HepG2 (cell line): ENCODE data around the gene LYPD1. TPM values are rescaled to one million over a fixed set of nuclear protein-coding genes. Genes with fewer than 3 reads are reported as not detected.

Experiments used
- ATAC-seq: fragments of 200-7000 bp; cut with Tn5 transposase; 3 replicates; pipeline ENCODE4 v1.9.1; 2020; ENCODE audit warnings: mild to moderate bottlenecking, moderate library complexity
- BruUV-seq: library from RNA; stranded (reverse); fragments of 400-500 nt; replicated peaks from 2 replicates; lab custom pipeline; 2021; lab: Mats Ljungman, UMichigan
- CTCF ChIA-PET: fragments of 300-600 bp; formaldehyde crosslinking; extraction: SDS; loops from one replicate; lab custom pipeline; 2021; ENCODE audit warnings: low total read pairs, inconsistent platforms, low intra/inter-chr PET ratio; lab: Yijun Ruan, JAX
- POLR2A ChIA-PET: fragments of 350-600 bp; sonication (Branson Sonifier 250); formaldehyde crosslinking; loops from one replicate; lab custom pipeline; 2020; ENCODE audit warnings: antibody characterized with exemption, inconsistent platforms; lab: Yijun Ruan, JAX
- DNase-seq: peaks from one replicate; pipeline ENCODE4 v3.0.0-alpha.2; 2015; ENCODE audit warnings: low spot score
- FAIRE-seq: peaks from 3 replicates; lab custom pipeline; 2011; peaks lifted over from hg19 to GRCh38; lab: Jason Lieb, UNC
- H2AFZ ChIP-seq: one replicate; pipeline ENCODE4 v1.6.1; 2011; ENCODE audit warnings: low read length, inconsistent platforms
- H3K27ac ChIP-seq: fragments of 300-600 bp; 3 replicates; pipeline ENCODE4 v1.8.0; 2011; ENCODE audit warnings: mixed run types, mild to moderate bottlenecking, mixed read lengths, low read length, inconsistent platforms; ENCODE audit not compliant: insufficient read depth; ENCODE audit errors: extremely low read length
- H3K27me3 ChIP-seq, 2 experiments: fragments of 200-600 bp in 1 of 2; 2 replicates in 1 of 2; 3 replicates in 1 of 2; pipeline versions ENCODE4 v1.6.0 to v1.8.0; 2011; ENCODE audit warnings: low read length in 2 of 2, mild to moderate bottlenecking in 2 of 2, moderate library complexity in 2 of 2, inconsistent platforms in 1 of 2; ENCODE audit not compliant: insufficient read depth in 2 of 2, control insufficient read depth in 1 of 2
- H3K36me3 ChIP-seq, 2 experiments: fragments of 200-600 bp in 1 of 2; replicated peaks in 1 of 2; 2 replicates in 1 of 2; 3 replicates in 1 of 2; pipeline versions ENCODE4 v1.5.1 to v1.8.0; 2011; ENCODE audit warnings: low read length in 2 of 2, inconsistent platforms in 1 of 2; ENCODE audit not compliant: insufficient read depth in 2 of 2, control insufficient read depth in 1 of 2
- H3K4me1 ChIP-seq: 2 replicates; pipeline ENCODE4 v1.5.1; 2012; ENCODE audit warnings: low read length, inconsistent platforms; ENCODE audit not compliant: insufficient read depth
- H3K4me2 ChIP-seq: 2 replicates; pipeline ENCODE4 v1.6.0; 2011; ENCODE audit warnings: low read depth, low read length, inconsistent platforms
- H3K4me3 ChIP-seq, 3 experiments: fragments of 200-600 bp in 1 of 3; sonication (generic), shearing (Covaris generic) in 1 of 3; replicated peaks in 1 of 3; 2 replicates each; pipeline ENCODE4 v1.5.1; 2011 to 2016; ENCODE audit warnings: low read length in 3 of 3, inconsistent platforms in 2 of 3, low read depth in 2 of 3, mild to moderate bottlenecking in 2 of 3, control low read depth in 1 of 3, mixed read lengths in 1 of 3; ENCODE audit not compliant: insufficient read depth in 1 of 3
- H3K79me2 ChIP-seq: one replicate; pipeline ENCODE4 v1.6.1; 2011; ENCODE audit warnings: low read length, inconsistent platforms; ENCODE audit not compliant: insufficient read depth
- H3K9ac ChIP-seq: 2 replicates; pipeline ENCODE4 v1.6.0; 2011; ENCODE audit warnings: mild to moderate bottlenecking, low read depth, low read length, inconsistent platforms; ENCODE audit not compliant: insufficient read depth
- H3K9me3 ChIP-seq: 2 replicates; pipeline ENCODE4 v1.5.1; 2012; ENCODE audit warnings: mild to moderate bottlenecking, low read length
- H4K20me1 ChIP-seq: 2 replicates; pipeline ENCODE4 v1.6.0; 2011; ENCODE audit warnings: inconsistent platforms, mild to moderate bottlenecking, low read length, moderate library complexity; ENCODE audit not compliant: insufficient read depth
- ARID2 ChIP-seq: sonication (generic); formaldehyde crosslinking; IDR thresholded peaks from 2 replicates; pipeline ENCODE4 v1.8.1; 2022; ENCODE audit warnings: mild to moderate bottlenecking, missing genetic modification reagents, borderline replicate concordance
- ELF3 ChIP-seq: IDR thresholded peaks from 2 replicates; pipeline ENCODE4 v1.6.1; 2016; ENCODE audit warnings: missing genetic modification reagents, missing compliant biosample characterization
- ESRRA ChIP-seq: sonication (generic); formaldehyde crosslinking; IDR thresholded peaks from 2 replicates; pipeline ENCODE4 v1.5.1; 2020; ENCODE audit warnings: mild to moderate bottlenecking, low read depth, missing genetic modification reagents
- ETV6 ChIP-seq: sonication (generic); formaldehyde crosslinking; conservative IDR thresholded peaks from 2 replicates; pipeline ENCODE4 v1.4.0; 2020; ENCODE audit warnings: missing genetic modification reagents
- HHEX ChIP-seq: IDR thresholded peaks from 2 replicates; pipeline ENCODE4 v1.6.1; 2016; ENCODE audit warnings: control low read depth
- IKZF4 ChIP-seq: sonication (generic); formaldehyde crosslinking; IDR thresholded peaks from 2 replicates; pipeline ENCODE4 v1.5.1; 2020; ENCODE audit warnings: borderline replicate concordance, mild to moderate bottlenecking, low read depth, missing genetic modification reagents; ENCODE audit errors: not compliant biosample characterization
- RXRB ChIP-seq: IDR thresholded peaks from 2 replicates; pipeline ENCODE4 v1.6.1; 2016; ENCODE audit warnings: borderline replicate concordance, missing genetic modification reagents, missing compliant biosample characterization
- UBTF ChIP-seq: sonication (generic); formaldehyde crosslinking; IDR thresholded peaks from 2 replicates; pipeline ENCODE4 v1.4.0; 2020; ENCODE audit warnings: mild to moderate bottlenecking, missing genetic modification reagents
- ZBTB37 ChIP-seq: sonication (generic); formaldehyde crosslinking; IDR thresholded peaks from 2 replicates; pipeline ENCODE4 v1.4.0; 2020; ENCODE audit warnings: mild to moderate bottlenecking, missing genetic modification reagents
- ZNF253 ChIP-seq: sonication (generic); formaldehyde crosslinking; IDR thresholded peaks from 2 replicates; pipeline ENCODE4 v1.8.0; 2022; ENCODE audit warnings: mild to moderate bottlenecking, missing genetic modification reagents, borderline replicate concordance
- ZNF432 ChIP-seq: sonication (generic); formaldehyde crosslinking; IDR thresholded peaks from 2 replicates; pipeline ENCODE4 v1.5.0; 2020; ENCODE audit warnings: missing genetic modification reagents, mild to moderate bottlenecking, borderline replicate concordance
- ZNF598 ChIP-seq: sonication (generic); formaldehyde crosslinking; IDR thresholded peaks from 2 replicates; pipeline ENCODE4 v1.5.1; 2020; ENCODE audit warnings: mild to moderate bottlenecking, missing genetic modification reagents, borderline replicate concordance
- WGBS: methylation state at CpG from one replicate; pipeline ENCODE4 v1.1.6; 2017; ENCODE audit warnings: low lambda C conversion rate; 5-methylcytosine and 5-hydroxymethylcytosine counted together
- in situ Hi-C: cut with HindIII; loops from 2 replicates; pipeline ENCODE4 v1.10.0; 2017; ENCODE audit warnings: low pct_unique_long_range_greater_than_20kb; ENCODE audit not compliant: extremely low pct_ligation_motif_present
- intact Hi-C: fragments of 100-400 bp; cut with micrococcal nuclease; formaldehyde crosslinking; loops from one replicate; pipeline ENCODE4 v1.10.0; 2022; ENCODE audit not compliant: unreplicated experiment
- polyA plus RNA-seq, 8 experiments: library from polyadenylated mRNA; depleted of rRNA in 3 of 8; stranded (reverse) in 7 of 8; unstranded in 1 of 8; fragments of >200 nt; fragmentation: Illumina TruSeq in 4 of 8; extraction: Trizol in 4 of 8; gene quantifications; 2 replicates each; pipeline versions ENCODE4 v1.2.1 to v1.2.3, GENCODE V29; 2011 to 2016; ENCODE audit warnings: low read depth in 4 of 8, missing spikeins in 1 of 8, mixed read lengths in 1 of 8; ENCODE audit not compliant: insufficient read depth in 1 of 8
- total RNA-seq, 5 experiments: library from RNA; depleted of rRNA; stranded (reverse); fragments of >200 nt; fragmentation: Illumina TruSeq; extraction: Trizol; gene quantifications; 2 replicates each; pipeline ENCODE4 v1.2.3, GENCODE V29; 2016; ENCODE audit warnings: low read depth in 1 of 5
- TF ChIP-seq, protein P1 (sequence below): sonication (generic); formaldehyde crosslinking; IDR thresholded peaks from 2 replicates; pipeline ENCODE4 v1.4.0; 2020; ENCODE audit warnings: mild to moderate bottlenecking, missing genetic modification reagents

LYPD1 gene
- total and polyA plus RNA-seq, 2 of the 13 experiments (the other 11 are each of a cell fraction or from before 2014, with no cell fraction given) = not detected

- H3K36me3 ChIP-seq = no peaks in the 10 kb centered on the region
- no peaks in the 10 kb centered on the region for H3K4me1 ChIP-seq
- no TSS peak for BruUV-seq
- 19% methylated on average over 3 of the region's 3 CpGs for WGBS
- ATAC-seq (no peak), FAIRE-seq (no peak)
- H3K27me3 ChIP-seq = no peaks in the 10 kb centered on the region
- CTCF ChIA-PET = no interaction called here
- in situ Hi-C loops (no loop called here), intact Hi-C loops (no loop called here)
- H3K4me3 ChIP-seq = no peak overlapping the region
- H3K27ac ChIP-seq = no peak overlapping the region
- POLR2A ChIA-PET = no interaction called here
- no peaks in the 10 kb centered on the region for H3K79me2 ChIP-seq
- no peak overlapping the region for H3K9ac ChIP-seq
- H2AFZ ChIP-seq = no peak overlapping the region
- no peak overlapping the region for H3K4me2 ChIP-seq
- peaks cover 24% of the 10 kb centered on the region; the same call in 1 of the 2 replicates for H3K9me3 ChIP-seq
- no peak for TF ChIP-seq ZBTB37
- TF ChIP-seq ELF3 (CRISPR knock-in tag) = no peak
- TF ChIP-seq ARID2 (CRISPR knock-in tag) = no peak
- TF ChIP-seq ZNF432 (CRISPR knock-in tag) = no peak
- no peak for TF ChIP-seq RXRB (CRISPR knock-in tag)
- no peak for TF ChIP-seq ETV6 (CRISPR knock-in tag)
- TF ChIP-seq ESRRA = no peak
- TF ChIP-seq, protein P1, sequence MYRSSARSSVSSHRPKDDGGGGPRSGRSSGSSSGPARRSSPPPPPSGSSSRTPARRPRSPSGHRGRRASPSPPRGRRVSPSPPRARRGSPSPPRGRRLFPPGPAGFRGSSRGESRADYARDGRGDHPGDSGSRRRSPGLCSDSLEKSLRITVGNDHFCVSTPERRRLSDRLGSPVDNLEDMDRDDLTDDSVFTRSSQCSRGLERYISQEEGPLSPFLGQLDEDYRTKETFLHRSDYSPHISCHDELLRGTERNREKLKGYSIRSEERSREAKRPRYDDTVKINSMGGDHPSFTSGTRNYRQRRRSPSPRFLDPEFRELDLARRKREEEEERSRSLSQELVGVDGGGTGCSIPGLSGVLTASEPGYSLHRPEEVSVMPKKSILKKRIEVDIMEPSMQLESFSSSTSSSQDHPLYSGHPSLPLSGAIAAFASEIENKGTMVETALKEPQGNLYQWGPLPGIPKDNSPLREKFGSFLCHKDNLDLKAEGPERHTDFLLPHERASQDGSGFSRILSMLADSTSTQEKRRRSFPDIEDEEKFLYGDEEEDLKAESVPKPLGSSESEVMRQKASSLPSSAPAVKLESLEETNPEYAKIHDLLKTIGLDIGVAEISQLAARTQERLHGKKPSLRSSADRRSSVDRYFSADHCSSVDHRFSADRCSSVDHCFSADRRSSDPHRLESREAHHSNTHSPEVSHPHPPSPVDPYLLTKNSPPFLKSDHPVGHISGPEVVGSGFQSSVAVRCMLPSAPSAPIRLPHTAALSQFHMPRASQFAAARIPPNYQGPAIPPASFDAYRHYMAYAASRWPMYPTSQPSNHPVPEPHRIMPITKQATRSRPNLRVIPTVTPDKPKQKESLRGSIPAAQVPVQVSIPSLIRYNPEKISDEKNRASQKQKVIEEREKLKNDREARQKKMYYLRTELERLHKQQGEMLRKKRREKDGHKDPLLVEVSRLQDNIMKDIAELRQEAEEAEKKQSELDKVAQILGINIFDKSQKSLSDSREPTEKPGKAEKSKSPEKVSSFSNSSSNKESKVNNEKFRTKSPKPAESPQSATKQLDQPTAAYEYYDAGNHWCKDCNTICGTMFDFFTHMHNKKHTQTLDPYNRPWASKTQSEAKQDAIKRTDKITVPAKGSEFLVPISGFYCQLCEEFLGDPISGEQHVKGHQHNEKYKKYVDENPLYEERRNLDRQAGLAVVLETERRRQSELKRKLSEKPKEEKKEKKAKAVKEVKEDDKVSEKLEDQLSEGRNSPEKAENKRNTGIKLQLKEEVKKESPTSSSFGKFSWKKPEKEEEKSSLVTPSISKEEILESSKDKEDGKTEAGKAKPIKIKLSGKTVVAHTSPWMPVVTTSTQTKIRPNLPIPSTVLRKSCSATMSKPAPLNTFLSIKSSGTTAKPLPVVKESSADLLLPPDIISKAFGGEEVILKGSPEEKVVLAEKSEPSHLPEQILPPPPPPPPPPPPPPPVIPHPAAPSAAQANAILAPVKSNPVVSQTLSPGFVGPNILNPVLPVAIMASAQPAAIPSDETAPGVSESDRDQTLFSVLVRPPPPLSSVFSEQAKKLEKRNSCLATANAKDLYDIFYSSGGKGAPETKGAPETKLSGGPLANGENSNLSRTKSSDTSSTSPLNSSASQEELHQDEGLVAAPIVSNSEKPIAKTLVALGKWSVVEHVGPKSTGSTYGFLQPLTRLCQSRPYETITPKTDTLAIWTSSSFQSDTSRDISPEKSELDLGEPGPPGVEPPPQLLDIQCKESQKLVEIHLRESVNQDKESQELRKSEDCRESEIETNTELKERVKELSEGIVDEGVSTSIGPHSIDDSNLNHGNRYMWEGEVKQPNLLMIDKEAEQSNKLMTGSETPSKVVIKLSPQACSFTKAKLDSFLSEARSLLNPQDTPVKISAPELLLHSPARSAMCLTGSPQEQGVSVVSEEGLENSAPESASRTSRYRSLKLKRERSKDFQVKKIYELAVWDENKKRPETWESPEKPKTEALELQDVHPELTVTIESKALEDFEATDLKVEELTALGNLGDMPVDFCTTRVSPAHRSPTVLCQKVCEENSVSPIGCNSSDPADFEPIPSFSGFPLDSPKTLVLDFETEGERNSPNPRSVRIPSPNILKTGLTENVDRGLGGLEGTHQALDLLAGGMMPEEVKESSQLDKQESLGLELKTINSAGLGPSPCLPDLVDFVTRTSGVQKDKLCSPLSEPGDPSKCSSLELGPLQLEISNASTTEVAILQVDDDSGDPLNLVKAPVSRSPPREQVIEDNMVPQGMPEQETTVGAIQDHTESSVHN (CRISPR knock-in tag) = no peak
- no peak for TF ChIP-seq IKZF4 (CRISPR knock-in tag)
- no peak for TF ChIP-seq ZNF253 (CRISPR knock-in tag)
- no peak for TF ChIP-seq UBTF
- TF ChIP-seq HHEX (CRISPR knock-in tag) = no peak
- no peak for TF ChIP-seq ZNF598
- TF ChIP-seq, all 625 proteins: peak for 0
- DNase-seq = no peak
- H4K20me1 ChIP-seq = no peaks in the 10 kb centered on the region
Measured at GRCh38 chr2:132598536-132598935, 71.5 kb downstream of the LYPD1 start.
